ENCODE results near the gene MTFR1L. TPM values are rescaled to one million over a fixed set of nuclear protein-coding genes. Genes with fewer than 3 reads are reported as not detected.

Gene MTFR1L
- total RNA-seq, 1 experiment from 2014 or later = 32.5 TPM

- peak overlapping the region; percentile 13 to 74 (median 65); a peak in 3 of 7 replicates for H3K27ac Mint-ChIP-seq
- Histone ChIP-seq H3K27ac (ENCODE audit: insufficient read length, low read depth, low read length) (no peak overlapping the region), H2BK15ac (ENCODE audit: low read depth, low read length) (no peak overlapping the region), H3K14ac (ENCODE audit: insufficient read depth, low read length) (no peak overlapping the region), H3K4me1 (ENCODE audit: insufficient read depth, low read length) (peaks cover 4% of the 10 kb centered on the region; the same call in 1 of the 2 replicates), H2BK12ac (ENCODE audit: insufficient read length, low read depth, low read length) (no peak overlapping the region), H2AK5ac (ENCODE audit: insufficient read length, low read length) (no peak overlapping the region), H3K4me2 (ENCODE audit: insufficient read depth, insufficient read length, low read length) (peak overlapping the region; percentile 69), H3K79me2 (ENCODE audit: insufficient read depth, low read length) (no peaks in the 10 kb centered on the region; the same call in 1 of the 2 replicates), H4K8ac (replicated peaks; ENCODE audit: insufficient read length, low read depth, low read length) (no peak overlapping the region), H2BK120ac (ENCODE audit: low read depth, low read length, poor library complexity, severe bottlenecking) (no peak overlapping the region), H4K5ac (ENCODE audit: insufficient read length, low read depth, low read length) (no peak overlapping the region), H3K23me2 (ENCODE audit: insufficient read length, low read depth, low read length, poor library complexity, severe bottlenecking) (peaks cover 11% of the 10 kb centered on the region), H3K56ac (ENCODE audit: insufficient read length, low read depth, low read length) (no peak overlapping the region), H4K91ac (ENCODE audit: insufficient read length, low read depth, low read length) (no peak overlapping the region), H3K9ac (ENCODE audit: extremely low read depth, insufficient read length, low read length) (peak overlapping the region; percentile 52), H3K23ac (ENCODE audit: insufficient read length, low read depth, low read length) (no peak overlapping the region), H4K20me1 (ENCODE audit: control insufficient read depth, insufficient read depth, insufficient read length) (peaks cover 3% of the 10 kb centered on the region), H3T11ph (ENCODE audit: low read length) (no peak overlapping the region), H3K4ac (ENCODE audit: low read depth, low read length) (no peak overlapping the region), H3K27me3 (ENCODE audit: insufficient read depth, low read length) (no peaks in the 10 kb centered on the region), H2BK20ac (ENCODE audit: low read depth, low read length, poor library complexity, severe bottlenecking) (no peak overlapping the region), H2AFZ (ENCODE audit: low read length) (no peak overlapping the region), H2BK5ac (ENCODE audit: insufficient read length, low read length) (no peak overlapping the region), H3K79me1 (ENCODE audit: insufficient read depth, low read depth, low read length, poor library complexity, severe bottlenecking) (no peaks in the 10 kb centered on the region), H3K9me3 (ENCODE audit: control insufficient read depth, low read depth, low read length) (no peaks in the 10 kb centered on the region), H3K18ac (ENCODE audit: insufficient read length, low read depth, low read length) (peak overlapping the region; percentile 37)
- H3K4me1 Mint-ChIP-seq = peaks cover 32% of the 10 kb centered on the region in 2 experiments
- H3K27me3 Mint-ChIP-seq (ENCODE audit: low read depth) = peaks cover 15% of the 10 kb centered on the region
- TF ChIP-seq CTCF (conservative IDR thresholded peaks at IDR 0.05) = no peak
- no peaks in the 10 kb centered on the region for H3K9me3 Mint-ChIP-seq
- no CpG with 5 or more reads among the region's 67 CpGs for WGBS (ENCODE audit: extremely low coverage, insufficient read length, low lambda C conversion rate)
- peaks cover 0 to 11% (median 3%) of the 10 kb centered on the region in 3 experiments; a peak in 6 of 7 replicates for H3K36me3 Mint-ChIP-seq (ENCODE audit: insufficient read depth in 1 of 3, low read depth in 3 of 3)
- peak overlapping the region; percentile 95 to 97 for H3K4me3 Mint-ChIP-seq
- peak; percentile 71 for DNase-seq
Measured at GRCh38 chr1:25820247-25821111, 725 bp downstream of the MTFR1L start.
